Smooth muscle cell (in vitro differentiated cells): ENCODE data around the gene CFAP53. TPM values are rescaled to one million over a fixed set of nuclear protein-coding genes. Genes with fewer than 3 reads are reported as not detected.

Source experiments
- DNase-seq: peaks from one replicate; lab custom pipeline; 2025; ENCODE audit not compliant: unreplicated experiment; lab: John Stamatoyannopoulos, UW
- H2AFZ ChIP-seq: fragments of 200-600 bp; sonication (generic); 2 replicates; pipeline ENCODE4 v1.6.0; 2016; ENCODE audit warnings: antibody characterized with exemption, low read depth, mild to moderate bottlenecking
- H3F3A ChIP-seq: fragments of 200-600 bp; sonication (generic); 2 replicates; pipeline ENCODE4 v1.6.0; 2017; ENCODE audit warnings: antibody characterized with exemption, low read depth
- H3K27ac ChIP-seq: fragments of 200-600 bp; sonication (generic); 2 replicates; pipeline ENCODE4 v1.5.1; 2016; ENCODE audit warnings: low read depth, mild to moderate bottlenecking
- H3K27me3 ChIP-seq: fragments of 200-600 bp; sonication (generic); 2 replicates; pipeline ENCODE4 v1.6.1; 2016; ENCODE audit warnings: low read depth, mild to moderate bottlenecking
- H3K36me3 ChIP-seq: fragments of 200-600 bp; sonication (generic); 2 replicates; pipeline ENCODE4 v1.5.1; 2016; ENCODE audit warnings: low read depth
- H3K4me1 ChIP-seq: fragments of 200-600 bp; sonication (generic); 2 replicates; pipeline ENCODE4 v1.5.1; 2016; ENCODE audit warnings: low read depth
- H3K4me2 ChIP-seq: fragments of 200-600 bp; sonication (generic); 2 replicates; pipeline ENCODE4 v1.6.0; 2016; ENCODE audit warnings: mild to moderate bottlenecking
- H3K4me3 ChIP-seq: fragments of 200-600 bp; sonication (generic); 2 replicates; pipeline ENCODE4 v1.5.1; 2016; ENCODE audit warnings: mild to moderate bottlenecking
- H3K79me2 ChIP-seq: fragments of 200-600 bp; sonication (generic); 2 replicates; pipeline ENCODE4 v1.6.0; 2016; ENCODE audit warnings: low read depth, mild to moderate bottlenecking
- H3K9ac ChIP-seq: fragments of 200-600 bp; sonication (generic); 2 replicates; pipeline ENCODE4 v1.6.0; 2016; ENCODE audit warnings: low read depth
- H3K9me3 ChIP-seq: fragments of 200-600 bp; sonication (generic); replicated peaks from 2 replicates; pipeline ENCODE4 v1.5.1; 2016; ENCODE audit warnings: low read depth
- H4K20me1 ChIP-seq: fragments of 200-600 bp; sonication (generic); 2 replicates; pipeline ENCODE4 v1.6.0; 2016; ENCODE audit warnings: low read depth
- WGBS: methylation state at CpG from one replicate; pipeline ENCODE4 v1.1.7; 2016; ENCODE audit warnings: low lambda C conversion rate; 5-methylcytosine and 5-hydroxymethylcytosine counted together
- polyA plus RNA-seq: library from polyadenylated mRNA; unstranded; fragments of >200 nt; fragmentation: Nextera tagmentation; extraction: Ambion mirVana; gene quantifications from 2 replicates; pipeline ENCODE4 v1.2.1, GENCODE V29; 2016
- total RNA-seq: library from RNA; depleted of rRNA; stranded (reverse); fragments of >200 nt; gene quantifications from 2 replicates; pipeline ENCODE4 v1.2.3, GENCODE V29; 2014
- TF ChIP-seq, protein P1 (sequence below): fragments of 200-600 bp; sonication (generic); IDR thresholded peaks from 2 replicates; pipeline ENCODE4 v1.5.1; 2017; ENCODE audit warnings: borderline replicate concordance, mild to moderate bottlenecking, antibody characterized with exemption; ENCODE audit not compliant: insufficient read depth, poor library complexity, severe bottlenecking

CFAP53 gene
- total and polyA plus RNA-seq, 2 experiments from 2014 or later = 0.41 to 0.99 TPM

GRCh38 chr18:50276452-50276851, 10.2 kb upstream of the CFAP53 start:
- peaks cover 34% of the 10 kb centered on the region for H3K79me2 ChIP-seq
- H3K27me3 ChIP-seq = no peaks in the 10 kb centered on the region
- peaks cover 15% of the 10 kb centered on the region for H3K4me1 ChIP-seq
- no peak for DNase-seq
- H3K4me3 ChIP-seq = no peak overlapping the region
- no peak overlapping the region for H3K4me2 ChIP-seq
- peaks cover 2% of the 10 kb centered on the region for H4K20me1 ChIP-seq
- TF ChIP-seq, protein P1, sequence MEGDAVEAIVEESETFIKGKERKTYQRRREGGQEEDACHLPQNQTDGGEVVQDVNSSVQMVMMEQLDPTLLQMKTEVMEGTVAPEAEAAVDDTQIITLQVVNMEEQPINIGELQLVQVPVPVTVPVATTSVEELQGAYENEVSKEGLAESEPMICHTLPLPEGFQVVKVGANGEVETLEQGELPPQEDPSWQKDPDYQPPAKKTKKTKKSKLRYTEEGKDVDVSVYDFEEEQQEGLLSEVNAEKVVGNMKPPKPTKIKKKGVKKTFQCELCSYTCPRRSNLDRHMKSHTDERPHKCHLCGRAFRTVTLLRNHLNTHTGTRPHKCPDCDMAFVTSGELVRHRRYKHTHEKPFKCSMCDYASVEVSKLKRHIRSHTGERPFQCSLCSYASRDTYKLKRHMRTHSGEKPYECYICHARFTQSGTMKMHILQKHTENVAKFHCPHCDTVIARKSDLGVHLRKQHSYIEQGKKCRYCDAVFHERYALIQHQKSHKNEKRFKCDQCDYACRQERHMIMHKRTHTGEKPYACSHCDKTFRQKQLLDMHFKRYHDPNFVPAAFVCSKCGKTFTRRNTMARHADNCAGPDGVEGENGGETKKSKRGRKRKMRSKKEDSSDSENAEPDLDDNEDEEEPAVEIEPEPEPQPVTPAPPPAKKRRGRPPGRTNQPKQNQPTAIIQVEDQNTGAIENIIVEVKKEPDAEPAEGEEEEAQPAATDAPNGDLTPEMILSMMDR = no peak
- no peak overlapping the region for H3K27ac ChIP-seq
- WGBS = 89% methylated on average over 4 of the region's 4 CpGs
- no peak overlapping the region for H3K9ac ChIP-seq
- no peak overlapping the region for H2AFZ ChIP-seq
- no peaks in the 10 kb centered on the region for H3K9me3 ChIP-seq
- peaks cover 8% of the 10 kb centered on the region for H3K36me3 ChIP-seq
- H3F3A ChIP-seq = peaks cover 2% of the 10 kb centered on the region

- Histone ChIP-seq H3K4me1 (peaks cover 14% of the 10 kb centered on the region), H3K27me3 (no peaks in the 10 kb centered on the region), H3K9ac (no peak overlapping the region), H3K27ac (no peak overlapping the region), H3K79me2 (peaks cover 29% of the 10 kb centered on the region), H3K36me3 (peaks cover 9% of the 10 kb centered on the region), H3F3A (peaks cover 11% of the 10 kb centered on the region), H3K9me3 (no peaks in the 10 kb centered on the region), H2AFZ (no peak overlapping the region), H4K20me1 (peaks cover 2% of the 10 kb centered on the region), H3K4me3 (no peak overlapping the region), H3K4me2 (no peak overlapping the region)
- WGBS = 96% methylated on average over 19 of the region's 19 CpGs
- TF ChIP-seq, protein P1 = no peak
- no peak for DNase-seq
Observed at GRCh38 chr18:50275503-50276036, 9.3 kb upstream of the CFAP53 start.

DNA sequence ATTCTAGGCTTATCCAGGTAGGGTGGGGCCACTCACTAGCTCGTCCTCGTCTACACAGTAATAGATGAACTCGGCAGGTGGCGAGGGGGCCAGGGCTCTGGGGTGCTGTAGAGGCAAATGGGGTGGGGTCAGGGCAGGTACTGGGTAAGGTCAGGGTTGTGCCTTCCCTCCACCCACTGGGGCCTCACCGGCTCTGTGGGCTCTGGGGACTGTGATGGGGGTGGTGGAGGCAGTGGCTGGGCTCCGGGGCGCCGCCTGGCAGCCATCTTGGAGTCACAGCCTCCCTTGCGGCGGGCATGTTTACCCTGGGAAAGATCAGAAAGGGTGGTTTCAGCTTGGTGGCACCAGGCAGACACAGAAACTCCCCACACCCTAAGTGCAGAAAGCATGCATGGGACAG, 8.6 kb upstream of the CFAP53 start:
- TF ChIP-seq, protein P1 = no peak
- no peak for DNase-seq
- H3F3A ChIP-seq = peaks cover 13% of the 10 kb centered on the region
- no peak overlapping the region for H3K27ac ChIP-seq
- H3K79me2 ChIP-seq = peaks cover 22% of the 10 kb centered on the region
- 99% methylated on average over 10 of the region's 10 CpGs for whole genome bisulfite sequencing
- H2AFZ ChIP-seq = no peak overlapping the region
- no peak overlapping the region for H3K9ac ChIP-seq
- peaks cover 9% of the 10 kb centered on the region for H3K36me3 ChIP-seq
- H3K4me2 ChIP-seq = no peak overlapping the region
- H3K4me3 ChIP-seq = no peak overlapping the region
- no peaks in the 10 kb centered on the region for H3K9me3 ChIP-seq
- no peaks in the 10 kb centered on the region for H3K27me3 ChIP-seq
- peaks cover 7% of the 10 kb centered on the region for H3K4me1 ChIP-seq
- H4K20me1 ChIP-seq = peaks cover 2% of the 10 kb centered on the region

DNA sequence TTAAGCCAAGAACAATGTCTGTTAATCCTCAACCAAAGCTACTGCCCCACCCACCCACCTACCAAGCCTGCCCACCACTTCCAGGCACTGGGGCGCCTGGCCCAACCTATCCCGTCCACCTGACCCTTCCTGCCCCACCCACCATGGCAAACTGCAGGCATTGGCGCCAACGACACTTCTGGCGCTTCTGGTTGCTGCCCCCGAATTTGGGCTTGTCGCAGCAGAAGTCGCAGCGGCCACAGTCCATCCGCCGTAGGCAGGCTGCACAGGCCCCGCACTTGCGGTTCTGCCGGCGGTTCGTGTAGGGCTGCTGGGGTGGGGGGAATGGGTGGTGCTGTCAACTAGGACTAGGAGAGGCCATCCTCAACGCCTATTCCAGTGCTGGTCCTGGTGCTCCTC, 7.7 kb upstream of the CFAP53 start:
- H3K27ac ChIP-seq = no peak overlapping the region
- no peak for DNase-seq
- H2AFZ ChIP-seq = no peak overlapping the region
- TF ChIP-seq, protein P1 = no peak
- over 99% methylated on average over 17 of the region's 17 CpGs for WGBS
- no peak overlapping the region for H3K4me3 ChIP-seq
- H3K9me3 ChIP-seq = no peaks in the 10 kb centered on the region
- H3K4me2 ChIP-seq = no peak overlapping the region
- H3K79me2 ChIP-seq = peaks cover 13% of the 10 kb centered on the region
- H3F3A ChIP-seq = peaks cover 14% of the 10 kb centered on the region
- H3K27me3 ChIP-seq = no peaks in the 10 kb centered on the region
- peaks cover 14% of the 10 kb centered on the region for H3K36me3 ChIP-seq
- peaks cover 2% of the 10 kb centered on the region for H4K20me1 ChIP-seq
- no peaks in the 10 kb centered on the region for H3K4me1 ChIP-seq
- no peak overlapping the region for H3K9ac ChIP-seq
